Stimulated activated CD8-positive, alpha-beta memory T cell treated with anti-CD3 and anti-CD28 coated beads, Interleukin-15, amount 100 ng/mL, for 24 hours (primary cell): Measurements from ENCODE around the gene PKD1.

ENCODE experiments used
- DNase-seq: peaks from one replicate; pipeline ENCODE4 v3.0.0-alpha.2; 2020; ENCODE audit warnings: low read depth

Gene PKD1

GRCh38 chr16:2046893-2047329 lies 88.8 kb downstream of the PKD1 start:
- no peak for DNase-seq

GRCh38 chr16:2045965-2046892 lies 89.5 kb downstream of the PKD1 start:
- DNase-seq, result no peak

GRCh38 chr16:2044541-2044940 lies 91.2 kb downstream of the PKD1 start:
- no peak for DNase-seq

GRCh38 chr16:2043667-2044451 lies 91.8 kb downstream of the PKD1 start:
- no peak for DNase-seq

- no peak for DNase-seq
Observed at GRCh38 chr16:2042986-2043666, 92.6 kb downstream of the PKD1 start.

GRCh38 chr16:2042171-2042985 lies 93.3 kb downstream of the PKD1 start:
- no peak for DNase-seq

- no peak for DNase-seq
Observed at GRCh38 chr16:2040787-2041522, 94.7 kb downstream of the PKD1 start.

GRCh38 chr16:2040041-2040786 lies 95.5 kb downstream of the PKD1 start:
- DNase-seq, result no peak

GRCh38 chr16:2039274-2040031 lies 96.2 kb downstream of the PKD1 start:
- no peak for DNase-seq
